NCI-H524 (cell line): Measurements from ENCODE around the gene CAMSAP3.
"Not testable (repeated sequence)": the region's sequence is repeated elsewhere in the genome, so short reads cannot be mapped to it uniquely, and the experiment has no call there.

Experiments
- DNase-seq, 2 experiments: peaks; one replicate each; lab custom pipeline; 2025; lab: John Stamatoyannopoulos, UW

Gene CAMSAP3

GRCh38 chr19:7595466-7596133 lies at the start of gene CAMSAP3:
Gene CAMSAP3 (plus strand): TSS chr19:7595863. CDS start chr19:7596003, 140 bp downstream.
- peak; percentile 79 to 89 for DNase-seq

GRCh38 chr19:7545904-7546303 lies 49.8 kb upstream of the CAMSAP3 start:
- DNase-seq = no peak

- DNase-seq = no peak
Observed at GRCh38 chr19:7547159-7547558, 48.5 kb upstream of the CAMSAP3 start.

GRCh38 chr19:7549429-7550148 lies 46.1 kb upstream of the CAMSAP3 start:
- DNase-seq = no peak

- no peak for DNase-seq
Observed at GRCh38 chr19:7550169-7550770, 45.4 kb upstream of the CAMSAP3 start.

- DNase-seq = peak; percentile 75 to 86
Observed at GRCh38 chr19:7550987-7551761, 44.5 kb upstream of the CAMSAP3 start.

- DNase-seq = no peak
Observed at GRCh38 chr19:7552781-7553180, 42.9 kb upstream of the CAMSAP3 start.

GRCh38 chr19:7554565-7554964 lies 41.1 kb upstream of the CAMSAP3 start:
- no peak for DNase-seq

GRCh38 chr19:7554990-7555864 lies 40.4 kb upstream of the CAMSAP3 start:
- no peak for DNase-seq

GRCh38 chr19:7556696-7557315 lies 38.9 kb upstream of the CAMSAP3 start:
- DNase-seq = no peak

GRCh38 chr19:7558667-7559066 lies 37.0 kb upstream of the CAMSAP3 start:
- no peak for DNase-seq

- no peak for DNase-seq
Observed at GRCh38 chr19:7559102-7559501, 36.6 kb upstream of the CAMSAP3 start.

GRCh38 chr19:7560255-7560654 lies 35.4 kb upstream of the CAMSAP3 start:
- no peak for DNase-seq

- no peak for DNase-seq
Observed at GRCh38 chr19:7561325-7561724, 34.3 kb upstream of the CAMSAP3 start.

- no peak for DNase-seq
Observed at GRCh38 chr19:7562646-7563393, 32.8 kb upstream of the CAMSAP3 start.

- no peak for DNase-seq
Observed at GRCh38 chr19:7564866-7565265, 30.8 kb upstream of the CAMSAP3 start.

- no peak for DNase-seq
Observed at GRCh38 chr19:7565332-7565731, 30.3 kb upstream of the CAMSAP3 start.

GRCh38 chr19:7570761-7571160 lies 24.9 kb upstream of the CAMSAP3 start:
- no peak for DNase-seq

- DNase-seq = peak in 1 of 2 experiments; percentile 22
Observed at GRCh38 chr19:7575434-7576040, 20.1 kb upstream of the CAMSAP3 start.

GRCh38 chr19:7577422-7577821 lies 18.2 kb upstream of the CAMSAP3 start:
- DNase-seq = not testable (repeated sequence)
